B cell (primary cell): Measurements from ENCODE around the gene BHLHE23. TPM values are rescaled to one million over a fixed set of nuclear protein-coding genes. Genes with fewer than 3 reads are reported as not detected.

Experiments
- ATAC-seq: fragments of 200-7000 bp; cut with Tn5 transposase; one replicate; pipeline ENCODE4 v1.10.0; 2021; ENCODE audit warnings: low read depth, mild to moderate bottlenecking, moderate number of reproducible peaks, moderate library complexity
- CTCF ChIA-PET: fragments of 350-600 bp; sonication (Branson Sonifier 250); formaldehyde crosslinking; loops from one replicate; lab custom pipeline; 2021; ENCODE audit warnings: antibody characterized with exemption, inconsistent platforms; lab: Charles Lee
- POLR2A ChIA-PET: fragments of 350-600 bp; sonication (Branson Sonifier 250); formaldehyde crosslinking; loops from one replicate; lab custom pipeline; 2021; ENCODE audit warnings: antibody characterized with exemption; lab: Charles Lee
- DNase-seq: peaks from one replicate; pipeline ENCODE4 v3.0.0; 2013
- H2AFZ ChIP-seq: 2 replicates; pipeline ENCODE4 v1.6.1; 2012; ENCODE audit warnings: mild to moderate bottlenecking, low read depth, low read length; ENCODE audit not compliant: insufficient read depth, poor library complexity, severe bottlenecking
- H3K27ac ChIP-seq, 2 donors: 1 replicate in 1 of 2; 2 replicates in 1 of 2; pipeline ENCODE4 v1.5.1; 2012 to 2013; ENCODE audit warnings: low read length in 2 of 2, mild to moderate bottlenecking in 2 of 2, moderate library complexity in 1 of 2
- H3K27me3 ChIP-seq, 4 experiments: fragments of 200-600 bp in 1 of 4; sonication (generic) in 1 of 4; replicated peaks in 1 of 4; 1 replicate in 2 of 4; 2 replicates in 2 of 4; pipeline versions ENCODE4 v1.6.1 to v1.7.0; 2013 to 2016; ENCODE audit warnings: low read length in 3 of 4, mild to moderate bottlenecking in 2 of 4, mixed read lengths in 1 of 4, moderate library complexity in 1 of 4; ENCODE audit not compliant: insufficient read depth in 4 of 4, control insufficient read depth in 3 of 4; ENCODE audit errors: control extremely low read depth in 1 of 4
- H3K36me3 ChIP-seq, 2 experiments: replicated peaks in 1 of 2; 1 replicate in 1 of 2; 2 replicates in 1 of 2; pipeline versions ENCODE4 v1.6.1 to v1.7.1; 2013; ENCODE audit warnings: low read length in 1 of 2; ENCODE audit not compliant: insufficient read depth in 2 of 2, control insufficient read depth in 1 of 2; ENCODE audit errors: control extremely low read depth in 1 of 2, extremely low read depth in 1 of 2
- H3K4me1 ChIP-seq, 2 donors: fragments of 200-600 bp in 1 of 2; sonication (generic) in 1 of 2; 1 replicate in 1 of 2; 2 replicates in 1 of 2; pipeline versions ENCODE4 v1.5.1 to v1.6.1; 2013 to 2017; ENCODE audit warnings: low read length in 2 of 2; ENCODE audit not compliant: control insufficient read depth in 2 of 2, insufficient read depth in 2 of 2
- H3K4me2 ChIP-seq: replicated peaks from 2 replicates; pipeline ENCODE3; 2012; ENCODE audit warnings: mild to moderate bottlenecking, low read depth, low read length; ENCODE audit not compliant: poor library complexity, severe bottlenecking
- H3K4me3 ChIP-seq, 5 experiments: fragments of 200-600 bp in 1 of 5; sonication (generic) in 1 of 5; 1 replicate in 3 of 5; 2 replicates in 2 of 5; pipeline versions ENCODE4 v1.5.1 to v1.7.0; 2011 to 2016; ENCODE audit warnings: low read length in 4 of 5, mild to moderate bottlenecking in 4 of 5, low read depth in 2 of 5, control low read depth in 1 of 5, moderate library complexity in 1 of 5; ENCODE audit not compliant: insufficient read depth in 1 of 5; ENCODE audit errors: control extremely low read depth in 1 of 5, extremely low read depth in 1 of 5
- H3K79me2 ChIP-seq: fragments of 200-600 bp; sonication (generic); one replicate; pipeline ENCODE4 v1.6.0; 2016; ENCODE audit warnings: low read length; ENCODE audit not compliant: control insufficient read depth, insufficient read depth
- H3K9ac ChIP-seq: fragments of 200-600 bp; sonication (generic); 2 replicates; pipeline ENCODE4 v1.6.1; 2017; ENCODE audit warnings: mild to moderate bottlenecking, low read length, moderate library complexity
- H3K9me3 ChIP-seq, 3 donors: one replicate each; pipeline versions ENCODE4 v1.6.1 to v1.7.1; 2013; ENCODE audit warnings: low read length in 2 of 3; ENCODE audit not compliant: control insufficient read depth in 2 of 3, insufficient read depth in 1 of 3; ENCODE audit errors: control extremely low read depth in 1 of 3
- H4K20me1 ChIP-seq: 2 replicates; pipeline ENCODE4 v1.6.0; 2012; ENCODE audit warnings: mild to moderate bottlenecking, low read length; ENCODE audit not compliant: insufficient read depth, control insufficient read depth, poor library complexity, severe bottlenecking
- H3K27ac Mint-ChIP-seq: one replicate; pipeline ENCODE4 v1.8.0; 2021; ENCODE audit warnings: mixed read lengths
- H3K27me3 Mint-ChIP-seq: one replicate; pipeline ENCODE4 v1.8.0; 2021; ENCODE audit warnings: mixed read lengths
- H3K4me1 Mint-ChIP-seq: one replicate; pipeline ENCODE4 v1.8.0; 2021; ENCODE audit warnings: mixed read lengths
- H3K4me3 Mint-ChIP-seq: one replicate; pipeline ENCODE4 v1.8.0; 2021; ENCODE audit warnings: mixed read lengths
- H3K9me3 Mint-ChIP-seq: one replicate; pipeline ENCODE4 v1.8.0; 2022; ENCODE audit warnings: mixed read lengths; ENCODE audit not compliant: insufficient read depth
- EZH2 ChIP-seq: IDR thresholded peaks from 2 replicates; pipeline ENCODE4 v1.6.1; 2012; ENCODE audit warnings: borderline replicate concordance, low read depth, mild to moderate bottlenecking, moderate library complexity, low read length; ENCODE audit not compliant: insufficient read depth, poor library complexity, severe bottlenecking
- WGBS: methylation state at CpG from one replicate; pipeline ENCODE4 v1.1.5; 2013; ENCODE audit warnings: missing lambda C conversion rate; ENCODE audit not compliant: insufficient coverage; 5-methylcytosine and 5-hydroxymethylcytosine counted together
- intact Hi-C: fragments of 100-400 bp; cut with micrococcal nuclease; formaldehyde crosslinking; loops from one replicate; pipeline ENCODE4 v1.10.0; 2022
- polyA plus RNA-seq: library from polyadenylated mRNA; depleted of rRNA; stranded (reverse); fragments of >200 nt; gene quantifications from 2 replicates; pipeline ENCODE4 v1.2.3, GENCODE V29; 2012
- total RNA-seq, 2 donors: library from RNA; stranded (reverse); fragments of 120-200 nt in 1 of 2; gene quantifications; 1 replicate in 1 of 2; 2 replicates in 1 of 2; pipeline versions ENCODE4 v1.2.3 to v1.2.4, GENCODE V29; 2013 to 2022
- TF ChIP-seq, protein P1 (sequence below): fragments of 200-600 bp; IDR thresholded peaks from one replicate; pipeline ENCODE4 v1.8.0; 2022; ENCODE audit warnings: antibody characterized with exemption, mild to moderate bottlenecking

BHLHE23 gene
- total and polyA plus RNA-seq, 2 donors (not counting 1 experiment from before 2014, with no cell fraction given), result not detected

DNA sequence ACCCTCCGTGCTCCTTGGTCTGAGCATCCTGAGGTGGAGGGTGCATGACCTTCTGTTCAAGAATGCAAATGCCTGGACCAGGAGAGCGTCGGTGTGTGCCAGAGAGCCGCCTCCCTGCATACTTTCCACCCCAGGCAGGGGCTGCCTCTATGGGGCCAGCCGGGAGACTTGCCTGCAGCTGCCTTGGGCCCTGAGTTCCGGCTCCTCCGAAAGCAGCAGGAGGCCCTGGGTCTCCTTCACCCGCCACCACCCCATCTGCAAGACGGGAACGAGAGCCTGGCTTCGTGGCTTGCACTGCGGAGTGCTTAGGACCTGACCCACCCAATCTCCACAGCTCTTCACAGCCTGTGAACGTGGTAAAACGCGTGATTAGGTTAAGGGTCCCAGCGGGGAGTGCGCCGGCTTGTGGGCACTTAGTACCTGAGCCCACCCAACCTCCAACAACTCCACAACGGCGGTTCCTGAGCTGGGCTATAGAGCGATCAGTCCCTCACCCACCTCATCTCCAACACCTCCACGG, 16.4 kb downstream of the BHLHE23 start:
- Histone ChIP-seq H3K9ac (no peak overlapping the region), H3K27ac (no peak overlapping the region), H3K9me3 (no peaks in the 10 kb centered on the region), H3K4me3 (no peak overlapping the region), H4K20me1 (no peaks in the 10 kb centered on the region), H3K36me3 (no peaks in the 10 kb centered on the region), H3K79me2 (no peaks in the 10 kb centered on the region), H3K4me2 (no peak overlapping the region), H2AFZ (no peak overlapping the region), H3K4me1 (peaks cover 6 to 7% of the 10 kb centered on the region in 2 donors), H3K27me3 (peaks cover 0 to 34% (median under 1%) of the 10 kb centered on the region in 4 experiments)
- DNase-seq, result no peak
- intact Hi-C loops, result no loop called here
- no peak overlapping the region for H3K27ac Mint-ChIP-seq
- CTCF ChIA-PET, result interaction anchor here (0.9 kb wide), 1 partner anchor 10 kb away, joined by 3 read pairs; no protein-coding TSS in a partner anchor
- ATAC-seq, result no peak
- TF ChIP-seq, protein P1, sequence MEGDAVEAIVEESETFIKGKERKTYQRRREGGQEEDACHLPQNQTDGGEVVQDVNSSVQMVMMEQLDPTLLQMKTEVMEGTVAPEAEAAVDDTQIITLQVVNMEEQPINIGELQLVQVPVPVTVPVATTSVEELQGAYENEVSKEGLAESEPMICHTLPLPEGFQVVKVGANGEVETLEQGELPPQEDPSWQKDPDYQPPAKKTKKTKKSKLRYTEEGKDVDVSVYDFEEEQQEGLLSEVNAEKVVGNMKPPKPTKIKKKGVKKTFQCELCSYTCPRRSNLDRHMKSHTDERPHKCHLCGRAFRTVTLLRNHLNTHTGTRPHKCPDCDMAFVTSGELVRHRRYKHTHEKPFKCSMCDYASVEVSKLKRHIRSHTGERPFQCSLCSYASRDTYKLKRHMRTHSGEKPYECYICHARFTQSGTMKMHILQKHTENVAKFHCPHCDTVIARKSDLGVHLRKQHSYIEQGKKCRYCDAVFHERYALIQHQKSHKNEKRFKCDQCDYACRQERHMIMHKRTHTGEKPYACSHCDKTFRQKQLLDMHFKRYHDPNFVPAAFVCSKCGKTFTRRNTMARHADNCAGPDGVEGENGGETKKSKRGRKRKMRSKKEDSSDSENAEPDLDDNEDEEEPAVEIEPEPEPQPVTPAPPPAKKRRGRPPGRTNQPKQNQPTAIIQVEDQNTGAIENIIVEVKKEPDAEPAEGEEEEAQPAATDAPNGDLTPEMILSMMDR, result no peak
- no peak for TF ChIP-seq EZH2
- H3K27me3 Mint-ChIP-seq, result peaks cover 40% of the 10 kb centered on the region
- no peak overlapping the region for H3K4me3 Mint-ChIP-seq
- H3K9me3 Mint-ChIP-seq, result no peaks in the 10 kb centered on the region
- POLR2A ChIA-PET, result no interaction called here
- H3K4me1 Mint-ChIP-seq, result peaks cover 5% of the 10 kb centered on the region
- WGBS, result 90% methylated on average over 21 of the region's 22 CpGs

DNA sequence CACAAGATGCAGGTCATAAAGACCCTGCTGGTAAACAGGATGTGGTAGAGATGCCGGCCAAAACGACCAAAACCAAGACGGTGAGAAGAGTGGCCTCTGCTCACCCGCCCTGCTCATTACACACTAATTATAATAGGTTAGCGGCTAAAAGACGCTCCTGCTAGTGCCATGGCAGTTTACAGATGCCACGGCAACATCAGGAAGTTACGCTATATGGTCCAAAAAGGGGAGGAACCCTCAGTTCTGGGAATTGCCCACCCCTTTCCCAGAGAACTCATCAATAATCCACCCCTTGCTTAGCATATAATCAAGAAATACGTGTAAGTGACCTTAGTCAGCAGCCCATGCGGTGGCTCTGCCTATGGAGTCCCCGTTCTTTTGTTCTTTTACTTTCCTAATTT, 17.6 kb downstream of the BHLHE23 start:
- Histone ChIP-seq H2AFZ (peak overlapping the region; percentile 62), H3K27me3 (peaks cover 0 to 36% (median under 1%) of the 10 kb centered on the region in 4 experiments), H3K4me2 (peak overlapping the region; percentile 46), H3K9ac (peak overlapping the region; percentile 50), H3K27ac (no peak overlapping the region), H3K9me3 (no peaks in the 10 kb centered on the region), H3K79me2 (no peaks in the 10 kb centered on the region), H3K4me1 (peaks cover 6 to 7% of the 10 kb centered on the region in 2 donors), H3K36me3 (no peaks in the 10 kb centered on the region), H3K4me3 (peak overlapping the region in 4 of 5 experiments; percentile 11 to 40 (median 22)), H4K20me1 (no peaks in the 10 kb centered on the region)
- CTCF ChIA-PET, result interaction anchor here (1.4 kb wide), 1 partner anchor 16 kb away, joined by 3 read pairs; no protein-coding TSS in a partner anchor
- ATAC-seq, result no peak
- Mint-ChIP-seq H3K27me3 (peaks cover 40% of the 10 kb centered on the region), H3K4me3 (peak overlapping the region; percentile 60), H3K27ac (no peak overlapping the region), H3K4me1 (peaks cover 5% of the 10 kb centered on the region), H3K9me3 (no peaks in the 10 kb centered on the region)
- TF ChIP-seq, protein P1, result no peak
- TF ChIP-seq EZH2, result no peak
- WGBS, result 21% methylated on average over 7 of the region's 11 CpGs
- POLR2A ChIA-PET, result no interaction called here
- intact Hi-C loops, result no loop called here
- no peak for DNase-seq
